ENCODE results near the gene SUN2.
"Not testable (repeated sequence)": the region's sequence is repeated elsewhere in the genome, so short reads cannot be mapped to it uniquely, and the experiment has no call there.

Gene SUN2

GRCh38 chr22:38755911-38756532, at the start of gene SUN2:
TSS of gene SUN2 (minus strand) at chr22:38755998. CDS start at chr22:38752628, 3,370 bp downstream.
- peak; percentile 64 to 67 for DNase-seq

DNA sequence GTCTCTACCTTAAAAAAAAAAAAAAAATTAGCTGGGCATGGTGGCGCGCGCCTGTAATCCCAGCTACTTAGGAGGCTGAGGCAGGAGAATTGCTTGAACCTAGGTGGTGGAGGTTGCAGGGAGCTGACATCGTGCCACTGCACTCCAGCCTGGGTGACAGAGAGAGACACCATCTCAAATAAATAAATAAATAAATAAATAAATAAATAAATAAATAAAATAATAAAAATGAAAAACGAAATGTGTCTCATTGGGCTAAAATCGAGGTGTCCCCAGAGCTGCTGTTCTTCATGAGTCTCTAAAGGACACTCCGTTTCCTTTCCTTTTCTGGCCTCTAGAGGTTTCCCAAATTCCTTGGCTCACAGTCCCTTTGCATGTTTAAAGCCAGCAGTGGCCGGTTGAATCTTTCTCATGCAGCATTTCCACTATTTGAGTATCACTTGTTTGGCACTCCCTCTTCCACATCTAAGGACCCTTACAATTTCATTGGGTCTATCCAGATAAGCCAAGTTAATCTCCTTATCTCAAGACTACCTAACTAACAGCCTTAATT, 49.3 kb upstream of the SUN2 start:
- not testable (repeated sequence) for DNase-seq

- DNase-seq = no peak
Observed at GRCh38 chr22:38802671-38803121, 46.9 kb upstream of the SUN2 start.

DNA sequence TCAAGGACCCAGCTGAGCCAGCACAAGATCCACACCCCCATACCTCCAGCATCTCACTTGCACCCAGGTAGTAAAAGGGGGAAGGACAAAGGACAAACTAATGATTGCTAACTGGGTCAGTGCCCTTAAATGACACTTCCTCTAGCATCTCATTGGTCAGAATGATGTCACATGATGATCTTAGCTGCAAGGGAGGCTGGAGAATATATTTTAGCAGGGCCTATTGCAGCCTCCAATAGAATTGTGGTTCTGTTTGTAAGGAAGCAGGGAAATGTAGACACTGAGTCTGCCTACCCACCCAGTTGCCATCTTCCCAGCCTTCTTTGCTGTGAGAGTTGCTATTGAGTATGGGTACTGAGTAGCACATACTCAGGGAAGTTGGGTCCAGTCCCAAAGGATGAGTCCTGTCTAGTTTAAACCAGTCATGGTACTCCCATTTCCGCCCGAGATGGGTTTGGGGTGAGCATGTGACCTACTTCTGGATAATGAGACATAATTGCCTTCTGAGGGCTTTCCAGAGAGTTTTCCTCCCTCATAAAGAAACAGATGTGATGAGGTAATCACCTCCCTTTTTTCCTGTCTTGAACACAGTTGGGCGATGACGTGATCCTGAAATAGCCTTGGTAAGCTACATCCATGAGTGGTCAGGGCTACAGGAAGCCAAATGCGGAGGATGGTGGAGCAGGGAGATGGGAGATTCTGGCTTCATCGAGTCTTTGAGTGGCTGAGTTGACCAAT, 43.6 kb upstream of the SUN2 start:
- DNase-seq = no peak

DNA sequence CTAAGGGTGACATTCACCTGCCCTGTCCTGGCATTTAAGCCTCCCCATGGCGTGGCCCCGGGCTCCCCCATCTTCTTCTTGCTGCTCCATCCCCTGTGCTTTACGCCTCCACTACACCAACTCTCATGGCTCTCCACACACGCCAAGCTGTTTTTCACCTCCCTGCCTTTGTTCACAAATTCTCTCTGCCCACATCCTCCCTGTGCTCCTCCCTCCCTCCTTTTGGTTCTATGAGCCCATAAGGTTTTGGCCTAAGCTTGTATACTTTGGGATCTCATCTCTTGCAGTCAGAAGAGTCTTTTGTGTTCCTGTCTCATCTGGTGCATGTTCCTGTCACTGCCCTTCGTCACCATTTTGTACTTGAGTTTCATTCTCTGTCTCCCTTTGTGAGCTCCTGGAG, 42.7 kb upstream of the SUN2 start:
- DNase-seq = no peak

GRCh38 chr22:38796262-38796957, 40.6 kb upstream of the SUN2 start:
- DNase-seq = no peak

DNA sequence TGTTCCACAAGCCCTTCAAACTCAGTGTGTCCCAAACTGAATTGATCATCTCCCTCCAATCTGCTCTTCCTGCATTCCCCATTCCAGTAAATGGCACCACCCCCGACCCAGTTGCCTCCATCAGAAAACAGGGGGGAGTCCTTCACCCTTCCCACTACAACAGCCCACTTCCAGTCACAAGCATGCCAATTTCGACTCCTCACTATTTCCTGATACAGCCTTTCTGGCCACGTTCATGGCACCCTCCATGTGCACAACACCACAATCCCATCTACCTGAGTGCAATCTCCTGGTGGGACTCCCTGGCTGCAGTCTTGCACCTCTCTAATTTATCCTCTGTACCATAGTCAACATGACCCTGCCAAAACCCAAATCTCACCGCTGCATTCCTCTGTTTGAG, 39.8 kb upstream of the SUN2 start:
- no peak for DNase-seq

DNA sequence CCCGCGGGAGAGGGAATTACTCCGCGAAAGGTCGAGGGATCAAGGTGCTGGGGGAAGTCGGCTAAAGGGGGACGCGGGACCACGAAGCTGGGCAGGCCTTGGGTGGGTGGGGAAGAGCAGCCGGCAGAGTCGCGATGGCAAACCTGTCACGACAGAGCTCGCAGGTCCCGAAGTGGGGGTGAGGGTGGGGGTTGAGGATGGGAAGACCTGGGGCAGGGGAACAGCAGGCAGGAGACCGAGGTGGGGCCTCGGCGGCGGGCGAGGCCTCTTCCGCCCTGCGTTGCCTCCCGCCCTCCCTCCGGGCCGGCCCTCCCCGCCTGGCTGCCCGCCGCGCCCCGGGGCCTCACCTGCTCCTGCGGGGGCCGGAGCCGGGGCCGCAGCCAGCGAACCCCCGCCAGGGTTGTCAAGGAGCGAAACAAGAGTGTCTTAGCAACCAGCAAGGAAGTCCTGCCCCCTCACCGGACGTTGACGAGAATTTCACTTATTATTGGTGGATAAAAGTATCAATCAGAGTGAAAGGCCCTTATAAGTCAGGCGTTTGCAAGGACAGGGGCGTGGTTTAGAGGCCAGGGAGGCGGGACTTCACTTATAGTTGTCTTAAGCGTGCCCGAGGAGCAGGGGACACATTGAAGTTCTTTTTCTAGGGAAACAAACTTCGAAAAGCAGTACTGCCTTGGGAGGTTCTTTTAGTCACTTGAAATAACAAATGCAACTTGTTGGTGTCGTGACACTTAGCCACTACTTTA, 38.1 kb upstream of the SUN2 start, which contains the start of gene DNAL4:
DNAL4 (minus strand) TSS at position 423 of the 746 bp plus-strand sequence. CDS start 11,412 bp downstream, outside the sequence.
- peak; percentile 95 for DNase-seq

DNA sequence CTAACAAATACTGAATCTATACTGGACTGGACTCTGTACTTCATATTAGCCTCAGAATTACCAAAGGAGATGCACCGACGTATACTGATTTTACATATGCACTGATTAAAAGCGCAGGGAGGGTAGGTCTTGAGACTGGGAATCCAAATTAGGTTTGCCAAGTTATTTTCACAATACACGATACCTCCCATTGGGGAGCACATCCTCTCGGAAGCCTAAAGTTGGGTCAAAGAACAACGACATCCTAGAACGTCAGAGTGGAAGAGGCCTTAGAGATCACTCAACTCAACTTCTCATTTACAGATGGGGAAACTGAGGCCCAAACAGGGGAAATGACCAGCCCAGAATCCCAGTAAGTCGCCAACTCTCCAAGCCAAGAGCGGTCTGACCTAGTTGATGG, 37.5 kb upstream of the SUN2 start:
- DNase-seq = no peak

DNA sequence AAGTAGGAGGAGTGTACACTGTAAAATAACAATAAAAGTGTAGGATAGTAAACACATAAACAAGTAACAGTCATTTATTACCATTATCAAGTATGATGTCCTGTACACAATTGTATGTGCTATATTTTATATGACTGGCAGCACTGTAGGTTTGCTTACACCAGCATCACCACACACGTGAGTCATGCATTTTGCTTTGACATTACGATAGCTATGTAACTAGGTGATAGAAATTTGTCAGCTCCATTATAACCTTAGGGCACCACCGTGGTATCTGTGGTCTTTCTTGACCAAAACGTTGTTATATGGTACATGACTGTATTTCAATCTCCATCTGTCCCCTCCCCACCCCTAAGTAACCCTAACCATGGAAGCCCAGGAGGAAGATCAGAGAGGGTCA, 37.0 kb upstream of the SUN2 start:
- peak in 1 of 2 experiments; percentile 2 for DNase-seq

DNA sequence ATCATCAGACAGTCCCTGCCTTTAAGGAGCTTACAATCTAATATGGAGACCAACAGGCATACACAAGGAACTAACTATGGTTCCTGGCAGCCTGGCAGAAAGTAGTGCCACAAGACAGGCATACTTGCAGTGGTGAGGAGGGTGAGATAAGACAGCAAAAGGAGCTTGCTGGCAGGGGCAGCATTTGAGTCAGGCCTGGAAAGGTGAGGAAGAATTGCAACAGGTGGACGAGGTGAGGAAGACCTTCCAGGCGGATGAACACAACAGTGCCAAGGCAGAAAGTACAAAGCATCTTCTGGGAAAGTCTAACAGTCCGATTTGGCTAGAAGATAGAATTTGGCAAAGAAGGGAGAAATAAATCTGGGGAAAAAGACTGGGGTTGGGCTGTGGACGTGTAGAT, 33.8 kb upstream of the SUN2 start:
- DNase-seq = no peak

DNA sequence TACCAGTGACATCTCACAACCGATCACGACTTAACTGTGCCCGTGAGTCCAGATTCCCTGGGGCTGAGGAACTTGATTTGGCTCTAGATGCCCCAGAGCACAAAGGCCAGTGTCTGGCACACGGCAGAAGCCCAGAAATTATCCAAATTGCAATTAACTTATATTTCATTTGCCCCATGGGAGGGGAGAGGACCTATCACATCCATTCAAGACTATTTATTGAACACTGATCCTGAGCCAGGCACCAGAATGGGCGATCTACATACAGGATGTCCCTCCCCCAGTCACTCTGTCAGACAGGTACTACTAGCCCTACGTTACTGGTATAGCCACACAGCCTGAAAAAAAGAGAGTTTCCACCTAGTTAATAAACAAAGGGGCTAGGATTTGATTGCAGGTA, 33.0 kb upstream of the SUN2 start:
- DNase-seq = no peak

GRCh38 chr22:38788021-38788816, 32.4 kb upstream of the SUN2 start:
- no peak for DNase-seq

DNA sequence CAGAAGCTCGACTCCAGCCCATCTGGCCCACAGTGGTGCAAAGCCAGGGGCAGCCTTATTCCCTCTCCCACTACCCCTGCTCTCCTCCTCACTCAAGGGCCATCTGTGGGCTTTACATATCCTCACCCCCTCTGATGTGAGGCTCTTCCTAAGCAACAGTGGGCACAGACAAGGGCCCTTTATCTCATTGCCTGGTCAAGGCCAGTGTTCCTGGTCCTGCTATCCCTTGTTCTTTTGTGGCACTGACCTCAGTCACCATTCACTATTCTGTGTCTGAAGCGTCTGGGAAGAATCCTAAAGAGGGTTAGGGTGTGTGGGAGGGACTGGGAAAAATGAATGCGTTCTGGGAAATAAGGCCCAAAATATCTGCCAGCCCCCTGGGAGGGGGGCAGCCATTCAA, 30.8 kb upstream of the SUN2 start:
- DNase-seq = no peak

DNA sequence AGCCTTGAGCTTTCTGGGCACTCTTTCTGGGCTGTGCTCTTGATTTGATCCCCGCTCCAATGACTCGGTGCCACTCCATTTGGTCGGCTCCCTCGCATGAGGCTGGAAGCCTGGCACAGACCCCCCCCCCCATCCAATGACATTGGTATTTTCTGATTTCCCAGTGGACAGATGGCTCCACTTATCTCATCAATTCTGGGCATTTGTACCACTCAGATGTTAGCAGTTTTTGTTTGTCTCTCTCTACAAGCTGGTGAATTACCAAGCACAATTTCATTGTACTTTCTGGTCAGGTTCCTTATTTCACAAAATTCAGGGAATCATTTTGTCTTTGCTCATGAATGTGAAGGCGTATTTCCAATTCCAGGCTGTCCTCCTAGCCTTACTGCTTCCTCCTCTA, 29.1 kb upstream of the SUN2 start:
- no peak for DNase-seq

DNA sequence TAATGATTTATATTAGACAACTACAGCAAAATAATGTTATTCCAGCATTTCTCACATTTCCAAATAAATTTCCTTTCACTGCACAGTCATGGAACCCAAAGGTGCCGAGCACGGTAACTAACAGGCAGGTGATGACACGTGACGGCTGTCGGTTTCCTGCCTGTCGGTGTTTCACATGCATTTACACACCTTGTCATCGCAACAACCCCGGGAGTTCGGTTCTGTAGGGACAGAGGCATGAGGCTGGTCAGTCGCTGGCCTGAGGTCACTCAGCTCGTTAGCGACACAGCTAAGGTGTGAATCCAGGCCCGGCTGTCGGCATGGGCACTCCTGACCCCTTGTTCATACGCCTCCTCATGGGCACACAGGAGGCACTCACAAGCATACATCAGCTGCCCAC, 28.2 kb upstream of the SUN2 start:
- DNase-seq = no peak

- no peak for DNase-seq
Observed at GRCh38 chr22:38783095-38783615, 27.4 kb upstream of the SUN2 start.

GRCh38 chr22:38782402-38783094, 26.8 kb upstream of the SUN2 start:
- DNase-seq = no peak

DNA sequence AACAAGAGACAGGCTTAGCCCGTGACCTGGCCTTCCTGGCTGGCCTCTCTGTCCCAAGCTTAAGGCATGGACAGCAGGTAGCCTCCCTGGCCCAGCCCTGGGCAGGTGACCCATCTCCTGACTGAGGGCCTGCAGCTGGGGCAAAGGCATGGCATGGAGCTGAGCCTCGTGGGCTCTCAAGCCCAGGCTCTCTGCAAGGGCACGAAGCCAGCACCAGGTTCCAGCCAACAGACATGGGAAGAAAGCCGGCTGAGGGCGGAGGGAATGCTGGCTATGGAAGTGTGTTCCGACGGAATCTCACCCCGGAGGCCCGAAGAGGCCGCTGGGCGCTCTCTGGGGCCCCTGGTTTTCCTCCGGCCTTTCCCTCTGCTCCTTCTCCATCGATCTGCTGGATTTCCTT, 25.2 kb upstream of the SUN2 start:
- DNase-seq = no peak

- no peak for DNase-seq
Observed at GRCh38 chr22:38777087-38777671, 21.4 kb upstream of the SUN2 start.

GRCh38 chr22:38776086-38776485, 20.3 kb upstream of the SUN2 start:
- no peak for DNase-seq

All from AML-193 (cell line).